Measurements from ENCODE around the gene ARHGAP42. TPM values are rescaled to one million over a fixed set of nuclear protein-coding genes. Genes with fewer than 3 reads are reported as not detected.

Gene ARHGAP42
- total RNA-seq, 2 donors from 2014 or later = 5.6 to 13.8 TPM

- DNase-seq (ENCODE audit: low spot score) (no peak), ATAC-seq (ENCODE audit: insufficient number of reproducible peaks, low FRiP score, low read depth) (no peak)
- H3K4me1 ChIP-seq (ENCODE audit: control insufficient read depth in 1 of 2, low read depth in 2 of 2) = no peaks in the 10 kb centered on the region
- H3K4me3 ChIP-seq = no peak overlapping the region
- no peak overlapping the region for H3K27ac ChIP-seq
- no peaks in the 10 kb centered on the region for H3K27me3 ChIP-seq (replicated peaks; ENCODE audit: insufficient read depth)
- H3K9me3 ChIP-seq = no peaks in the 10 kb centered on the region
- no peaks in the 10 kb centered on the region for H3K36me3 ChIP-seq
- TF ChIP-seq CTCF (IDR thresholded peaks at IDR 0.05) = no peak
These were observed 16.1 kb downstream of the ARHGAP42 start for GRCh38 chr11:100703139-100703538.

GRCh38 chr11:100703801-100704575, 16.9 kb downstream of the ARHGAP42 start:
- H3K4me1 ChIP-seq (ENCODE audit: control insufficient read depth in 1 of 2, low read depth in 2 of 2) = peaks cover 0 to under 1% of the 10 kb centered on the region in 2 donors
- no peak overlapping the region for H3K27ac ChIP-seq
- no peaks in the 10 kb centered on the region for H3K36me3 ChIP-seq
- no peak overlapping the region for H3K4me3 ChIP-seq
- no peak for DNase-seq (ENCODE audit: low spot score)
- ATAC-seq (ENCODE audit: insufficient number of reproducible peaks, low FRiP score, low read depth) = no peak
- H3K27me3 ChIP-seq (replicated peaks; ENCODE audit: insufficient read depth) = no peaks in the 10 kb centered on the region
- no peaks in the 10 kb centered on the region for H3K9me3 ChIP-seq
- TF ChIP-seq CTCF (IDR thresholded peaks at IDR 0.05) = no peak

GRCh38 chr11:100705447-100705846, 18.4 kb downstream of the ARHGAP42 start:
- H3K36me3 ChIP-seq = no peaks in the 10 kb centered on the region
- no peak overlapping the region for H3K4me3 ChIP-seq
- no peaks in the 10 kb centered on the region for H3K27me3 ChIP-seq (replicated peaks; ENCODE audit: insufficient read depth)
- H3K4me1 ChIP-seq (ENCODE audit: control insufficient read depth in 1 of 2, low read depth in 2 of 2) = peaks cover 0 to 10% of the 10 kb centered on the region in 2 donors
- ATAC-seq (ENCODE audit: insufficient number of reproducible peaks, low FRiP score, low read depth) (no peak), DNase-seq (ENCODE audit: low spot score) (no peak)
- H3K9me3 ChIP-seq = no peaks in the 10 kb centered on the region
- TF ChIP-seq CTCF (IDR thresholded peaks at IDR 0.05) = no peak
- H3K27ac ChIP-seq = no peak overlapping the region

- TF ChIP-seq CTCF (IDR thresholded peaks at IDR 0.05) = no peak
- Histone ChIP-seq H3K9me3 (no peaks in the 10 kb centered on the region), H3K27ac (no peak overlapping the region), H3K4me1 (ENCODE audit: control insufficient read depth in 1 of 2, low read depth in 2 of 2) (peaks cover 0 to 10% of the 10 kb centered on the region in 2 donors), H3K4me3 (no peak overlapping the region), H3K36me3 (no peaks in the 10 kb centered on the region), H3K27me3 (replicated peaks; ENCODE audit: insufficient read depth) (no peaks in the 10 kb centered on the region)
- ATAC-seq (ENCODE audit: insufficient number of reproducible peaks, low FRiP score, low read depth) (no peak), DNase-seq (ENCODE audit: low spot score) (no peak)
These were observed 19.1 kb downstream of the ARHGAP42 start for GRCh38 chr11:100706179-100706578.

- no peak for ATAC-seq (ENCODE audit: insufficient number of reproducible peaks, low FRiP score, low read depth)
- H3K36me3 ChIP-seq = no peaks in the 10 kb centered on the region
- H3K4me1 ChIP-seq (ENCODE audit: control insufficient read depth in 1 of 2, low read depth in 2 of 2) = peaks cover 0 to 10% of the 10 kb centered on the region in 2 donors
- no peak for DNase-seq (ENCODE audit: low spot score)
- H3K27me3 ChIP-seq (replicated peaks; ENCODE audit: insufficient read depth) = no peaks in the 10 kb centered on the region
- no peak overlapping the region for H3K4me3 ChIP-seq
- H3K27ac ChIP-seq = no peak overlapping the region
- TF ChIP-seq CTCF (IDR thresholded peaks at IDR 0.05) = no peak
- no peaks in the 10 kb centered on the region for H3K9me3 ChIP-seq
These were observed 22.3 kb downstream of the ARHGAP42 start for GRCh38 chr11:100709233-100709957.
